NCI-H128 (cell line): ENCODE results near the gene C3orf62.
"Not testable (repeated sequence)": the region's sequence is repeated elsewhere in the genome, so short reads cannot be mapped to it uniquely, and the experiment has no call there.

ENCODE experiments used
- DNase-seq: peaks from one replicate; lab custom pipeline; 2025; ENCODE audit not compliant: unreplicated experiment; lab: John Stamatoyannopoulos, UW

C3orf62 gene

GRCh38 chr3:49269443-49270155 lies 7.4 kb downstream of the C3orf62 start:
- DNase-seq: no peak

GRCh38 chr3:49266410-49267095 lies 10.5 kb downstream of the C3orf62 start:
- no peak for DNase-seq

GRCh38 chr3:49265661-49266386 lies 11.2 kb downstream of the C3orf62 start:
- DNase-seq: no peak

- DNase-seq: no peak
Measured at GRCh38 chr3:49263159-49263889, 13.7 kb downstream of the C3orf62 start.

GRCh38 chr3:49260806-49261324 lies 16.2 kb downstream of the C3orf62 start:
- no peak for DNase-seq

GRCh38 chr3:49257187-49257586 lies 19.8 kb downstream of the C3orf62 start:
- DNase-seq: no peak

GRCh38 chr3:49255718-49256511 lies 21.1 kb downstream of the C3orf62 start:
- DNase-seq: no peak

- no peak for DNase-seq
Measured at GRCh38 chr3:49255112-49255511, 21.9 kb downstream of the C3orf62 start.

- no peak for DNase-seq
Measured at GRCh38 chr3:49253512-49253911, 23.5 kb downstream of the C3orf62 start.

GRCh38 chr3:49248840-49249227 lies 28.2 kb downstream of the C3orf62 start:
- no peak for DNase-seq

GRCh38 chr3:49244581-49245205 lies 32.3 kb downstream of the C3orf62 start:
- DNase-seq: no peak

- DNase-seq: not testable (repeated sequence)
Measured at GRCh38 chr3:49240091-49240490, 36.9 kb downstream of the C3orf62 start.

- no peak for DNase-seq
Measured at GRCh38 chr3:49238274-49239127, 38.5 kb downstream of the C3orf62 start.

- no peak for DNase-seq
Measured at GRCh38 chr3:49237344-49237743, 39.7 kb downstream of the C3orf62 start.

GRCh38 chr3:49236226-49236625 lies 40.8 kb downstream of the C3orf62 start:
- no peak for DNase-seq

GRCh38 chr3:49228817-49229216 lies 48.2 kb downstream of the C3orf62 start:
- not testable (repeated sequence) for DNase-seq

GRCh38 chr3:49222002-49222401 lies 55.0 kb downstream of the C3orf62 start:
- DNase-seq: no peak

- not testable (repeated sequence) for DNase-seq
Measured at GRCh38 chr3:49220985-49221563, 56.0 kb downstream of the C3orf62 start.
